Immature natural killer cell (primary cell): ENCODE results near the gene ARHGAP25. TPM values are rescaled to one million over a fixed set of nuclear protein-coding genes. Genes with fewer than 3 reads are reported as not detected.
A peak's percentile ranks its signal among the peaks of the same experiment; 100 is the strongest.

Experiments
- DNase-seq, 3 donors: peaks; one replicate each; pipeline ENCODE4 v3.0.0; 2022; ENCODE audit warnings: mixed read lengths in 1 of 3
- H3K27ac Mint-ChIP-seq, 6 donors: one replicate each; pipeline ENCODE4 v1.8.0; 2020; ENCODE audit warnings: mixed read lengths in 6 of 6, mild to moderate bottlenecking in 5 of 6, inconsistent platforms in 4 of 6, moderate library complexity in 3 of 6
- H3K27me3 Mint-ChIP-seq, 3 donors: one replicate each; pipeline ENCODE4 v1.8.0; 2020 to 2021; ENCODE audit warnings: low read depth in 3 of 3, mild to moderate bottlenecking in 3 of 3, mixed read lengths in 3 of 3, moderate library complexity in 3 of 3, inconsistent platforms in 1 of 3
- H3K36me3 Mint-ChIP-seq, 3 donors: one replicate each; pipeline ENCODE4 v1.8.0; 2020; ENCODE audit warnings: mixed read lengths in 3 of 3, inconsistent platforms in 2 of 3, mild to moderate bottlenecking in 2 of 3
- H3K4me1 Mint-ChIP-seq, 2 donors: one replicate each; pipeline ENCODE4 v1.8.0; 2020; ENCODE audit warnings: inconsistent platforms in 2 of 2, mild to moderate bottlenecking in 2 of 2, mixed read lengths in 2 of 2, moderate library complexity in 1 of 2
- H3K4me3 Mint-ChIP-seq, 5 donors: one replicate each; pipeline ENCODE4 v1.8.0; 2020; ENCODE audit warnings: mild to moderate bottlenecking in 5 of 5, mixed read lengths in 5 of 5, inconsistent platforms in 3 of 5, moderate library complexity in 3 of 5
- H3K9me3 Mint-ChIP-seq, 6 donors: one replicate each; pipeline ENCODE4 v1.8.0; 2020; ENCODE audit warnings: mild to moderate bottlenecking in 6 of 6, mixed read lengths in 6 of 6, inconsistent platforms in 4 of 6, moderate library complexity in 3 of 6
- polyA plus RNA-seq, 3 donors: library from polyadenylated mRNA; unstranded; fragments of 300-500 nt; fragmentation: Illumina TruSeq; gene quantifications; one replicate each; pipeline ENCODE4 v1.2.3, GENCODE V29; 2021

The ARHGAP25 gene
- polyA plus RNA-seq, 3 donors from 2014 or later, result 107 to 282 (median 117) TPM

GRCh38 chr2:68726100-68726499, 8.5 kb upstream of the ARHGAP25 start:
- peaks cover 28 to 30% of the 10 kb centered on the region in 2 donors for H3K4me1 Mint-ChIP-seq
- H3K9me3 Mint-ChIP-seq, result no peaks in the 10 kb centered on the region

GRCh38 chr2:68726608-68727367, 7.8 kb upstream of the ARHGAP25 start:
- Mint-ChIP-seq H3K4me3 (peak overlapping the region in 3 of 5 donors; percentile 6 to 52 (median 25)), H3K4me1 (peaks cover 22 to 24% of the 10 kb centered on the region in 2 donors), H3K27me3 (peaks cover 3 to 24% (median 5%) of the 10 kb centered on the region in 3 donors), H3K9me3 (no peaks in the 10 kb centered on the region), H3K27ac (peak overlapping the region in 2 of 6 donors; percentile 14 to 49), H3K36me3 (peaks cover 0 to 7% (median 0%) of the 10 kb centered on the region in 3 donors)
- peak; percentile 50 to 74 (median 64) for DNase-seq

More at GRCh38 chr2:68726100-68726499, 8.5 kb upstream of the ARHGAP25 start:
- Mint-ChIP-seq H3K27me3 (peaks cover 8 to 21% (median 8%) of the 10 kb centered on the region in 3 donors), H3K36me3 (peaks cover 0 to 3% (median 0%) of the 10 kb centered on the region in 3 donors), H3K4me3 (no peak overlapping the region), H3K27ac (peak overlapping the region in 1 of 6 donors; percentile 14)
- no peak for DNase-seq

- H3K27ac Mint-ChIP-seq, result peak overlapping the region in 2 of 6 donors; percentile 15 to 40
- H3K9me3 Mint-ChIP-seq, result no peaks in the 10 kb centered on the region
- peaks cover 1 to 21% (median 5%) of the 10 kb centered on the region in 3 donors for H3K27me3 Mint-ChIP-seq
- no peak overlapping the region for H3K4me3 Mint-ChIP-seq
- H3K4me1 Mint-ChIP-seq, result peaks cover 17 to 19% of the 10 kb centered on the region in 2 donors
- no peak for DNase-seq
- H3K36me3 Mint-ChIP-seq, result peaks cover 0 to 7% (median 0%) of the 10 kb centered on the region in 3 donors
Measured at GRCh38 chr2:68727683-68728375, 6.8 kb upstream of the ARHGAP25 start.

GRCh38 chr2:68730828-68731227, 3.8 kb upstream of the ARHGAP25 start:
- Mint-ChIP-seq H3K27me3 (peaks cover 0 to 6% (median 1%) of the 10 kb centered on the region in 3 donors), H3K4me1 (peaks cover 16 to 19% of the 10 kb centered on the region in 2 donors), H3K4me3 (no peak overlapping the region), H3K9me3 (no peaks in the 10 kb centered on the region), H3K36me3 (peaks cover 0 to 7% (median 0%) of the 10 kb centered on the region in 3 donors), H3K27ac (peak overlapping the region in 1 of 6 donors; percentile 17)
- no peak for DNase-seq

GRCh38 chr2:68732036-68732932, 2.3 kb upstream of the ARHGAP25 start:
- H3K4me3 Mint-ChIP-seq, result no peak overlapping the region
- no peak for DNase-seq
- peaks cover 0 to 7% (median 0%) of the 10 kb centered on the region in 3 donors for H3K36me3 Mint-ChIP-seq
- H3K4me1 Mint-ChIP-seq, result peaks cover 8 to 10% of the 10 kb centered on the region in 2 donors
- H3K9me3 Mint-ChIP-seq, result no peaks in the 10 kb centered on the region
- no peak overlapping the region for H3K27ac Mint-ChIP-seq
- peaks cover 0 to 6% (median 1%) of the 10 kb centered on the region in 3 donors for H3K27me3 Mint-ChIP-seq

GRCh38 chr2:68733365-68733764, 1.2 kb upstream of the ARHGAP25 start:
- Mint-ChIP-seq H3K36me3 (peaks cover 0 to 7% (median 0%) of the 10 kb centered on the region in 3 donors), H3K4me1 (peaks cover 12 to 13% of the 10 kb centered on the region in 2 donors), H3K27ac (no peak overlapping the region), H3K27me3 (peaks cover 0 to 6% (median 1%) of the 10 kb centered on the region in 3 donors), H3K4me3 (no peak overlapping the region), H3K9me3 (no peaks in the 10 kb centered on the region)
- no peak for DNase-seq

- H3K27me3 Mint-ChIP-seq, result peaks cover 0 to 6% (median 1%) of the 10 kb centered on the region in 3 donors
- no peaks in the 10 kb centered on the region for H3K9me3 Mint-ChIP-seq
- no peak for DNase-seq
- H3K36me3 Mint-ChIP-seq, result peaks cover 0 to 7% (median 0%) of the 10 kb centered on the region in 3 donors
- H3K4me1 Mint-ChIP-seq, result peaks cover 12 to 13% of the 10 kb centered on the region in 2 donors
- H3K27ac Mint-ChIP-seq, result no peak overlapping the region
- no peak overlapping the region for H3K4me3 Mint-ChIP-seq
Measured at GRCh38 chr2:68734176-68734575, 435 bp upstream of the ARHGAP25 start.

- no peaks in the 10 kb centered on the region for H3K9me3 Mint-ChIP-seq
- peak overlapping the region in 4 of 6 donors; percentile 15 to 42 (median 31) for H3K27ac Mint-ChIP-seq
- peak overlapping the region in 1 of 5 donors; percentile 16 for H3K4me3 Mint-ChIP-seq
- peaks cover 0 to 4% (median 2%) of the 10 kb centered on the region in 3 donors for H3K27me3 Mint-ChIP-seq
- H3K4me1 Mint-ChIP-seq, result peaks cover 13 to 20% of the 10 kb centered on the region in 2 donors
- DNase-seq, result no peak
- peaks cover 0 to 4% (median 3%) of the 10 kb centered on the region in 3 donors for H3K36me3 Mint-ChIP-seq
Measured at GRCh38 chr2:68736086-68736485, 1.5 kb downstream of the ARHGAP25 start.

- peak; percentile 31 to 51 (median 47) for DNase-seq
- Mint-ChIP-seq H3K27ac (peak overlapping the region; percentile 42 to 86 (median 80)), H3K4me3 (peak overlapping the region in 4 of 5 donors; percentile 65 to 75 (median 73)), H3K9me3 (no peaks in the 10 kb centered on the region), H3K27me3 (peaks cover 0 to 4% (median 0%) of the 10 kb centered on the region in 3 donors), H3K4me1 (peaks cover 13 to 20% of the 10 kb centered on the region in 2 donors), H3K36me3 (peaks cover 0 to 4% (median 3%) of the 10 kb centered on the region in 3 donors)
Measured at GRCh38 chr2:68737711-68738110, 3.1 kb downstream of the ARHGAP25 start.

GRCh38 chr2:68738906-68739594, 4.4 kb downstream of the ARHGAP25 start:
- H3K27me3 Mint-ChIP-seq, result peaks cover 0 to 4% (median 0%) of the 10 kb centered on the region in 3 donors
- peaks cover 13 to 20% of the 10 kb centered on the region in 2 donors for H3K4me1 Mint-ChIP-seq
- H3K9me3 Mint-ChIP-seq, result no peaks in the 10 kb centered on the region
- DNase-seq, result no peak
- H3K4me3 Mint-ChIP-seq, result peak overlapping the region in 1 of 5 donors; percentile 71
- peaks cover 0 to 4% (median 3%) of the 10 kb centered on the region in 3 donors for H3K36me3 Mint-ChIP-seq
- H3K27ac Mint-ChIP-seq, result peak overlapping the region in 2 of 6 donors; percentile 70 to 85

GRCh38 chr2:68739595-68740399, 5.2 kb downstream of the ARHGAP25 start:
- no peaks in the 10 kb centered on the region for H3K9me3 Mint-ChIP-seq
- H3K4me3 Mint-ChIP-seq, result peak overlapping the region in 1 of 5 donors; percentile 71
- peaks cover 0 to 4% (median 0%) of the 10 kb centered on the region in 3 donors for H3K27me3 Mint-ChIP-seq
- peaks cover 0 to 4% (median 3%) of the 10 kb centered on the region in 3 donors for H3K36me3 Mint-ChIP-seq
- H3K4me1 Mint-ChIP-seq, result peaks cover 18 to 26% of the 10 kb centered on the region in 2 donors
- DNase-seq, result no peak
- H3K27ac Mint-ChIP-seq, result peak overlapping the region in 2 of 6 donors; percentile 82 to 85
